Activated naive CD4-positive, alpha-beta T cell treated with anti-CD3 and anti-CD28 coated beads, Interleukin-2, amount 50 U/mL, for 72 hours (primary cell): ENCODE measurements around the gene SCFD2. TPM values are rescaled to one million over a fixed set of nuclear protein-coding genes. Genes with fewer than 3 reads are reported as not detected.

Source experiments
- ATAC-seq, 2 donors: fragments of 150-1000 bp; cut with Tn5 transposase; 2 replicates each; pipeline ENCODE4 v1.10.0; 2021; ENCODE audit warnings: mild to moderate bottlenecking in 2 of 2, moderate library complexity in 2 of 2
- DNase-seq, 2 donors: peaks; one replicate each; pipeline ENCODE4 v3.0.0; 2021 to 2022; ENCODE audit warnings: low spot score in 2 of 2
- H3K27ac Mint-ChIP-seq, 2 donors: one replicate each; pipeline ENCODE4 v1.8.0; 2022; ENCODE audit warnings: mild to moderate bottlenecking in 2 of 2, mixed read lengths in 2 of 2
- H3K36me3 Mint-ChIP-seq, 2 donors: one replicate each; pipeline ENCODE4 v1.8.0; 2022; ENCODE audit warnings: mixed read lengths in 2 of 2
- H3K9me3 Mint-ChIP-seq, 2 donors: one replicate each; pipeline ENCODE4 v1.8.0; 2022; ENCODE audit warnings: mixed read lengths in 2 of 2
- total RNA-seq, 2 donors: library from RNA; stranded (reverse); gene quantifications; one replicate each; pipeline ENCODE4 v1.2.3, GENCODE V29; 2022

The SCFD2 gene
- total RNA-seq, 2 donors from 2014 or later, result 15.6 to 29.1 TPM

GRCh38 chr4:52932591-52933470, 433.0 kb downstream of the SCFD2 start:
- H3K9me3 Mint-ChIP-seq, result peaks cover 0 to 5% of the 10 kb centered on the region in 2 donors
- no peak overlapping the region for H3K27ac Mint-ChIP-seq

DNA sequence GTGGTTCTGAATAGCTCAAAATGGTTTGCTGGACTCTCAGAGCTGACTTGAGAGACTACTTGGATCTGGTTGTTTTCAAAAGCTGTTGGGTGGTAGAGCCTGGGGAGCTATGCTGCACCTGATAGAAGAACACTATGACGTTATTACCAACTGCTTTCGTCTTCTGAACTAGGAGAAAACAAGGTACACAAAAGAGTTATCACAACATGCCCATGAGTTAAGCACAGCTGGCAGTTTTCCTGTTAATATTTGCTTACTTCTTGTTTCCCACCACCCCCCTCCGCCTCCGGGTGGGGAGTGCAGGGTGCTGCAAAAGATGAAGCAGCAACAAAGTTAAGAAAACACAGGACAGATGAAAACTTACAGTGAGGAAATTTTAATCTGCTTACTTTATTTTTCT, 434.6 kb downstream of the SCFD2 start:
- no peak for ATAC-seq
- no peak for DNase-seq
- Mint-ChIP-seq H3K27ac (no peak overlapping the region), H3K9me3 (no peaks in the 10 kb centered on the region), H3K36me3 (no peaks in the 10 kb centered on the region)

More at GRCh38 chr4:52932591-52933470, 433.0 kb downstream of the SCFD2 start:
- H3K36me3 Mint-ChIP-seq, result peaks cover 7 to 8% of the 10 kb centered on the region in 2 donors
- DNase-seq, result no peak
- no peak for ATAC-seq

- no peak for DNase-seq
- ATAC-seq, result no peak
- no peaks in the 10 kb centered on the region for H3K9me3 Mint-ChIP-seq
- no peaks in the 10 kb centered on the region for H3K36me3 Mint-ChIP-seq
- H3K27ac Mint-ChIP-seq, result peak overlapping the region in 1 of 2 donors; percentile 81
Observed at GRCh38 chr4:52926196-52926974, 439.5 kb downstream of the SCFD2 start.

DNA sequence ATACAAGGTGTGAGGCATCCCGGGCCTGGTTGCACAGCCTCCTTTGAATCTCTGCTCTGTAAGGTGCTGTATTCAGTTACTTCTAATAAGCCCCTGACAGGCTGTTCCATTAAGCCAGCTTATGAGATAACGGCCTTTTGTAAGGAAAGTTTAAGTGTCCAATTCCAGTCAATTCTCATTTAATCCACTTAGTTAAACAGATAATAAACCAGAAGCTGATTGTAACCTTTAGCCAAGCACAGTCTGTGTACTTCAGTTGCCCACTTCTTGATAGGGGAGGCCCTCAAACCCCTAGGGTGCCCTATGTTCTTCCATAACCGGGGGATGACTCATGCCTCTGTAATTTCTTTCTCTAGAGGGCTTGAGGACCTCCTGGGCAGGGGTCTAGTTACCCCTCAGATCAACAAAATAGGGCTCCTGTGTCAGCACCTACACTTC, 440.3 kb downstream of the SCFD2 start:
- Mint-ChIP-seq H3K36me3 (no peaks in the 10 kb centered on the region), H3K9me3 (no peaks in the 10 kb centered on the region), H3K27ac (no peak overlapping the region)
- DNase-seq (no peak), ATAC-seq (no peak)

DNA sequence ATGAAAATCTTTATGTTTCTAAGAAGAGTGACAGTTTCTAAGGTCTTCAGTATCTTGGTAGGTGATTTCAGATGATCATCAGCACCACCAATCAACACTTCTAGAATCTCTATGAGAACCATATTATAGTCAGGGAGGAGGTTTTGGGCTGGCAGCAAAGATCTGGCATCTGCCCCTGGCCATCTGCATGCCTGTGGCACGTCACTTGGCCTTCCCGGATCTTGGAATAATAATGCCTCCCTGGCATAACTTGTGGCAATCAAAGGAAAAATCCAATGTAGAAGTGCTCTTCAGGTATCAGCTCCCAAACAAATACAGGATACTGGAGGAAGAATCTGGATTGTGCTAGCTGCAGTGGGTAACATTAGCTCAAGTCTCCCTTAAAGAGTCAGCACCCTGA, 446.4 kb downstream of the SCFD2 start:
- ATAC-seq, result no peak

GRCh38 chr4:52917817-52918216, 448.0 kb downstream of the SCFD2 start:
- Mint-ChIP-seq H3K27ac (peak overlapping the region in 1 of 2 donors; percentile 65), H3K9me3 (no peaks in the 10 kb centered on the region), H3K36me3 (no peaks in the 10 kb centered on the region)
- DNase-seq, result no peak
- no peak for ATAC-seq

More for the DNA sequence above, 446.4 kb downstream of the SCFD2 start:
- Mint-ChIP-seq H3K9me3 (no peaks in the 10 kb centered on the region), H3K36me3 (no peaks in the 10 kb centered on the region), H3K27ac (no peak overlapping the region)
- DNase-seq, result no peak

DNA sequence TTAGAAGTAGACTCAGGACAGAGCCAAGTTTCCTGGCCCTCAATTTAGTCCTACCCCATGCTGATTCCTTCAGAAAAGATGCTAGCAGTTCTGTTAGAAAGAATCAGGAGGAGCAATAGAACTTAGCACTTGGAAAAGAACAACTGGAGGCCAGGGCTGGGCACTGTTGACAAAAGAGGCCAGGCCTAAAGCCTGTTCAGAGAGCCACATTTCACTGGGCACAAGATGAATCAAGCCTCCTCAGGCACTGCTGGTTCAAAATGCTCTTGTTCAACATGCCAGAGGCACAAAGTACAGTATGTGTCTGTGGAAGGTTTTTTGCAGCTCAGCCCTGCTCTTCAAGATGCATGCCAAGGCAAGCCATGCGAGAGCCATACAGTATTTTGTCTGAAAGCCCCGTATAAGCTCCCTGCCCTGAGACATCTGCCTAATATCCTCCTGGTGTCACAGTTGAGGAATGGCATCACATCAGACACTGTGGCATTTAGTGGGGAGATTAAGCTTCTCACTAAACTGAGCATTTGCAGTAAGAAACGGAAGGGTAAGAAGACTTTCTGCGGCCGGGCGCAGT, 450.0 kb downstream of the SCFD2 start:
- ATAC-seq (no peak), DNase-seq (no peak)
- no peaks in the 10 kb centered on the region for H3K9me3 Mint-ChIP-seq
- H3K36me3 Mint-ChIP-seq, result no peaks in the 10 kb centered on the region
- no peak overlapping the region for H3K27ac Mint-ChIP-seq

DNA sequence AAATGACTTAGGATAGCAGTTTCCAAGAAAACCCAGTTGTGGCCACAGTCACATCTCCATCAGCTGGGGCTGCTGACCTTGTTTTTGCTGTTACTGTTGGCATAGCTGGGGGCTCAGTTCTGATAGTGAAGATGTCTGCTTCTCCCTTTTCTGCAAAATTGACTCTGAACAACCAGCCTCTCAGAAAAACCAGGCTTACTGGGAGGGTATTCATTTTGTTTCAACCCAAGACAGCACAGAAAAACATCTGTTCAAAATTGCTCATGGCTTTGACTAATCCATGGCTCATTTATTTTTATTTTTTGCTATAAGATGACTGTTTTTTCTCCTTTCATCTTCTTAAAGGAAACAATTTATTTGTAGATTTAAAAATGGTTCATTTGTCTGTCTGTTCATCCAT, 450.7 kb downstream of the SCFD2 start:
- ATAC-seq (peak in 1 of 2 donors; percentile 34), DNase-seq (no peak)
- Mint-ChIP-seq H3K27ac (no peak overlapping the region), H3K9me3 (no peaks in the 10 kb centered on the region), H3K36me3 (no peaks in the 10 kb centered on the region)

DNA sequence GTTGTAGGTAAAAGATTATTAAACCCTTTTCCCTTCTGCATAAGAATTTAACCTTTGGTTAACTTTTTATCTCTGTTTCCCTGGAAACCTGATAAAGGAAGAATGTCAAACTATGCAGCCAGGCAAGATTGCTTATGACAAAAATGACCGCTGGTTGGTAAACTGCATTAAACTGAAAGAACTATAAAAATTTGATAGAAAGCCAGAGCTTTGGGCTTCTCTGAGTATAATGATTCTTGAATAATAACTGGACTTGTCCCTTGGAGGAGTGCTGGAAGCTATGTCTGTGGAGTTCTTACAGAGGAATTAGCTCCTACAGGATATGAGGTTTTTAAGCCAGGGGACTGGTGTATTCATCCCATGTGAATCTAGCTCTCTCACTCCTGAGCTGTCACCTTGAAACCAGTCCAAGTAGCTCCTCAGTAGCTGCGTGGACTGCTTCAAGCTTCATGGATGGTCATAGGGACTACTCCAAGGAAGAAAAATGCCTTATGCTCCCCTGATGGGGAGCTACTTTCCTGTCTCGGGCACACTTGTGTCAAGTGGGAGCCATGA, 451.7 kb downstream of the SCFD2 start:
- DNase-seq (no peak), ATAC-seq (no peak)
- H3K36me3 Mint-ChIP-seq, result peaks cover 0 to 3% of the 10 kb centered on the region in 2 donors
- H3K27ac Mint-ChIP-seq, result no peak overlapping the region
- no peaks in the 10 kb centered on the region for H3K9me3 Mint-ChIP-seq

GRCh38 chr4:52912608-52913007, 453.3 kb downstream of the SCFD2 start:
- ATAC-seq (no peak), DNase-seq (no peak)
- peaks cover 0 to 11% of the 10 kb centered on the region in 2 donors for H3K36me3 Mint-ChIP-seq
- no peaks in the 10 kb centered on the region for H3K9me3 Mint-ChIP-seq
- H3K27ac Mint-ChIP-seq, result no peak overlapping the region

DNA sequence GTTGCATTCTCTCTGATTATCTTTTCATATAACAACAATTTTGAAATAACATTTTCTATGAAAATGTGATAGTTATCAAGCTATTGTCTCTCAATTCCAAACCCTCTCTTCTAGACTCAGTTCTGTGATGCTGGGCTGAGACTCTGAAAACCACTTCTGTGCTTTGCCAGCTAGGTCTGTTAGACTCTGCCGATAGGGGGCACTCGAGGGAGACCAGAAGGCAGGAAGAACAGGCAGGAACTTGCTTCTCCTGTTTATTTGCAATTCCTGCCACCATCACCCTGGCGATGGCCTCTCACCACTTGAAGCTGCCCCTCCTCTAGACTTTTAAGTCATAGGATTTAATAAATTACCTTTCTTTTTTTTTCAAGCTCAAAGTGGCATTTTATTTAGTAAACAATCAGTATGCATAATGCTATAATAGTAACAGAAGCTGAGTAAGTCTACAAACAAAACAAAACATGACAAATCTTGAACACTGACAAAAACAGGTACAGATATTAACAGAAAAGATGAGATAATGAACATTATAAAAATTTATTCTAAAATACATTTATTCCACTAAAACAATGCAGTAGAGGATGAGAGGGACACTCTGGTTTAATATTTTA, 454.1 kb downstream of the SCFD2 start:
- H3K36me3 Mint-ChIP-seq, result peaks cover 0 to 19% of the 10 kb centered on the region in 2 donors
- DNase-seq (peak; percentile 58 to 82), ATAC-seq (peak; percentile 38 to 47)
- H3K9me3 Mint-ChIP-seq, result no peaks in the 10 kb centered on the region
- H3K27ac Mint-ChIP-seq, result no peak overlapping the region

DNA sequence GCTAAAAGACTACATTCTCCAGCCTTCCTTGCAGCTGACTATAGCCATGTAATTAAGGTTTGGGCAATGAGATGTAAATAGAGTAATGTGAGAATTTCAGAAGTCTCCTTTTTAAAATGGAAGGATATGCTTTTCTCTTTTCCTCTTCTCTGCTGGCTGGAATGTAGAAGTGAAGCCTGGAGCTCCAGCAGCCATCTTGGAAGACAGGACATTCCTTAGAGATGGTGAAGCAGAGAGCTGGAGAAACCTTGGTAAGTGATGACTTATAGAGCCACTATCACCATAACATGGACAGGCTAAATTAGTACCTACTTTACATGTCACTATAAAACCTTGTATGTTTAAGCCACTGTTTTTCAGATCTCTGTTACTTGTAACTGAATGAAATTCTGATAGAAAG, 455.7 kb downstream of the SCFD2 start:
- Mint-ChIP-seq H3K27ac (no peak overlapping the region), H3K36me3 (peaks cover 0 to 33% of the 10 kb centered on the region in 2 donors), H3K9me3 (no peaks in the 10 kb centered on the region)
- DNase-seq (no peak), ATAC-seq (no peak)

DNA sequence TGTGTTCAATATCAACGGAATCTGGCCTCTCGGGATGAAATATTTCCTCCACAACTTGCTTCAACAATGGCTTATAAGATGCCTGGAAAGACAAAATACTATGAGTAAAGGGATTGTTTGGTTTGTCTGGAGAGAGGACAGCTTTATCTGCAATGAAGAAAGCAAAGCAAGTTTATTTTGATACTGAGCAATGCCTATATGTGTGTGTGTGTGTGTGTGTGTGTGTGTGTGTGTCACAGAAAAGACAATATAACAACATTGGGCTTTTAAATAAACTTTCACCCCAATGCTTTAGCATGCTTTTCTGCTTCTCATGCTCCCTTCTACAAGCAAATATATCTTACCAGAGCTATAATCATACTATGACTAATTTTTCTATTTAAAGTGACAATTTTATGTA, 458.4 kb downstream of the SCFD2 start:
- Mint-ChIP-seq H3K27ac (no peak overlapping the region), H3K9me3 (peaks cover 0 to 8% of the 10 kb centered on the region in 2 donors), H3K36me3 (peaks cover 4 to 49% of the 10 kb centered on the region in 2 donors)
- DNase-seq (no peak), ATAC-seq (no peak)

DNA sequence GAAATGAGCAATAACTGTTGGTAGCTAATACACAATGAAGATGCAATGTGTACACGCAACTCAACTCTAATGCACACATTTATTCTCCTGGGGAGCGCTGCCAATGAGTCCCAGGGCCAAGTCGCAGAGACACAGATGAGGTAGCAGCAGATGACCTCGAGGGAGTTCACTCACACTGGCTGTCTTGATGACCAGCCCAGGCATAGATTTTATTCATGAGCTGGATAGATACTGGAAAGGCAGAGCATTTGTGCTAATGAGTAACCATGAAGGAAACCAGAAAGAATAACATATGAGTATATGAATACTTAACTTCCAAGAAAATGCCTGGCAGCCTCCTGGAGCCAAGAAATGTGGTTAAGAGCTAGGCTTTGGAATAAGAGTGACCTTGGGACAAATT, 461.4 kb downstream of the SCFD2 start:
- DNase-seq (no peak), ATAC-seq (no peak)
- Mint-ChIP-seq H3K36me3 (peaks cover 20 to 76% of the 10 kb centered on the region in 2 donors), H3K9me3 (peaks cover 5 to 10% of the 10 kb centered on the region in 2 donors), H3K27ac (no peak overlapping the region)

- H3K9me3 Mint-ChIP-seq, result peaks cover 11 to 12% of the 10 kb centered on the region in 2 donors
- ATAC-seq (no peak), DNase-seq (no peak)
- no peak overlapping the region for H3K27ac Mint-ChIP-seq
- H3K36me3 Mint-ChIP-seq, result peaks cover 20 to 68% of the 10 kb centered on the region in 2 donors
Observed at GRCh38 chr4:52903273-52903672, 462.6 kb downstream of the SCFD2 start.

DNA sequence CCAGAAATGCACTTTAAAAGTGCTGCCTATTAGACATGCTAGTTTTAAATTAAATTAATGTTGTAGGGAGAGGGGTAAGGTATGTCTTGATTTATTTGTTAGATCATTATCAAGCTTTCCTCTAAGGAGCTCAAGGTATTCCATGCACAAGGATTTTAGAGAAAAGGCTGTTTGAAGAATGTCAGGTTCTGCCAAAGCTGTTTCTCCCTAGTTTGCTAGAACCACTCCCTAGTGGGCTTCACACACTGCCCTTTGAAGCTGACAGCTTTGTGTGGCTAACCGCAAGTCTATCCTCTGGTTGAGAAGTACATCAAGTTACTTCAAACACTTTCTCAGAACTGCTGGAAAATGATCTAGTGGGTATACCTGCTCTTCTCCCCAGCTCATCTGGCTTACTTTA, 471.4 kb downstream of the SCFD2 start:
- no peak overlapping the region for H3K27ac Mint-ChIP-seq
- ATAC-seq (no peak), DNase-seq (no peak)
- peaks cover 7 to 22% of the 10 kb centered on the region in 2 donors for H3K9me3 Mint-ChIP-seq
- H3K36me3 Mint-ChIP-seq, result peaks cover 6 to 19% of the 10 kb centered on the region in 2 donors
